DMS 273 (cell line): ENCODE measurements around the gene TTYH2.

Experiments used
- DNase-seq: peaks from one replicate; lab custom pipeline; 2025; ENCODE audit not compliant: unreplicated experiment; lab: John Stamatoyannopoulos, UW

TTYH2 gene

DNA sequence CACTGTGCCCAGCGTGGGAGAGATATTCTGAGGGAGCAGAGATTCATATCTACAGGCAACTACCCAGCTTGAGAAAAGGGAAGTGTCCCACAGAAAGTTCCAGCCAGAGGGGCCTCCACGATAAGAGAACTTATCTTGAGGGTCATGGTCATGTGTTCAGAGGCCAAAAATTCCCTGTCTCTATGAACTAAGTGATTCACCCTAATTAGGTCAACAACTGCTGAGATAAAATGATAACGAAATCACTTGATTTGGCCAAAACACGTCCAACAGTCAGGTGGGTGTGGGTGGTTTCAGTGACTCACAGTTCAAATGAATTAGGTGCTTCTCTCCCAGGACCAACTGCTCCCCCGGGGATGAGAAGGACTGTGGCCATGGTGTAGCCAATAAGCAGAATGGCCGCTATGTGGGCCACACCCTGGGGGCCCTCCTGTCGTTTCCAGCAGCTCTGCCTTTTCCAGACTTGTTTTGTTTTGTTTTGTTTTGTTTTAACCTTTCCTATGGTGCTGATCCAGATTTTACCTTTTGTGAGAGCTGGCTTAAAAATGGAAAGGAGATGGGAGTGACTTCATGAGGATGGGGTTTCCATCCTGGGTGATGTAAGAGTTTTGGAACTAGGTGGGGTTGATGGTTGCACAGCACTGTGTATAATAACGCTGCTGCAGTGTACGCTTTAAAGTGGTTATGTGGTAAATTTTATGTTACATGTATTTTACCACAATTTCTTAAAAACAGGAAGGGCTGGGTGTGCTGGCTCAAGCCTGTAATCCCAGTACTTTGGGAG lies 69.4 kb downstream of the TTYH2 start:
- DNase-seq, result no peak

DNA sequence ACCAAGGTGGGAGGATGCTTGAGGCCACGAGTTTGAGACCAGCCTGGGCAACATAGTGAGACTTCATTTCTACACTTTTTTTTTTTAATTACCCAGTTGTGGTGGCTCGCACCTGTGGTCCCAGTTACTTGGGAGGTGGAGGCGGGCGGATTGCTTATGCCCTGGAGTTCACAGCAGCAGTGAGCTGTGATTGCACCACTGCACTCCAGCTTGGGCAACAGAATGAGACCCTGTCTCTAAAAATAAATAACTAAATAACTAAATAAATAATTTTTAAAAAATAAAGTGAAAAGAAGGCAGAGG lies 70.0 kb downstream of the TTYH2 start:
- no peak for DNase-seq

DNA sequence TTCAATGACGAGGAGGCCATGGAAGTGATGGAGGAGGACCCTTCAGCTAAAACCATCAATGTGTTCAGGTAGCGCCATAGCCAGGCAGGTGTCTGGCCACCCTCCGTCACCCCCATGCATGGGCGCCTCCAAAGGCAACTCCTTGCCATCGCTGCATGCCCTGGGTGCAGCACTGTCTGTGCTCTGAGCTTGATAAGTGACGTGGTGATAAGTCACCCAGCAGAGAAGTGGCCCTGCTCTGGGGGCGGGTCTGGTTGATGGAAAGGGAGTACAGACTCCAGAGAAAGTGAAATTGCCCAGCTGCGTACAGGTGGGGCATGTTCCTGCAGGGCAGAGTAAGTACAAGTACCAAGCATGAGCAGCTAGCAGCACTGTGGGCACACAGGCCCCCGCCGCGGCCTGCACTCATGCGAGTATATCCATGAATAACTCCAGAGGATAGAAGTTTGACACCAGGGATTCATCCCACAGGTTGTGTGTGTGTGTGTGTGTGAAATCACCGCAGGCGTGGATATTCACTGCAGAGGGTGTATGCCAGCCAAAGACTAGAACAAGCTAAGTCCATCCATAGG lies 73.7 kb downstream of the TTYH2 start:
- DNase-seq, result no peak

DNA sequence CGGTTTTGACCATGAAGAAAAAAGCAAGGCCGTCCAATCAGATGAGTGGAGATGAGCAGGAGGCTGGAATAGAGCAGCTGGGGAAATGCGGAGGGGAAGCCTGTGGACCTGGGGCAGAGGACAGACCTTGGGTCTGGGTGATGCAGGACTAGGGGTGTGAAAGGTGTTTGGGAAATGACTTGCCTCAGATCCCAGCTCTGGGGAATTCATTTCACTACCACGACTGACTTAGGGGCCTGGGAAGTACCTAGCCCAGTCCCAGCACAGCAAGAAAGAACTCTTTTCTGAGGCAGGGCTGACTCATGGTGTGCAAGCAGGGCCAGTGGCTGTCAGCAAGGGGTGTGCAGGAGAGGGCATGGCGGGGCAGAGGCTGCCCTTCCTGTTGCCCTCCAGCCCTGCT lies 75.4 kb downstream of the TTYH2 start:
- no peak for DNase-seq

DNA sequence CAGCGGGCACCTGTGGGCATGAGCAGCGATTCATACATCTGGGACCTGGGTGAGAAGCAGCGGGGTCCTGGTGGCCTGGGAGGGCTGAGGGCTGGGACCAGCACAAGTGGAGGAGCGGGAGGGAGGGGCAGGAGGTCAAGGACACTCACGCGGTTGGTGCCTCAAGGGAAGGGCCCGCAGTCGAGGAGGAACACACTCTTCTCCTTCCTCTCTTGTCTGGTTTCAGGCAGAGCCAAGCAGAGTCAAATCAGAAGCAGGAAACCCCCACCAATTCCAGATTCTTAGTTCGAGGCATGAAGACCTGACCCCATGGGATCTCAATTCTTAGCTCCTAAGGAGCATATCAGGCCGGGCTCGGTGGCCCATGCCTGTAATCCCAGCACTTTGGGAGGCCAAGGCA lies 76.3 kb downstream of the TTYH2 start:
- DNase-seq, result no peak

DNA sequence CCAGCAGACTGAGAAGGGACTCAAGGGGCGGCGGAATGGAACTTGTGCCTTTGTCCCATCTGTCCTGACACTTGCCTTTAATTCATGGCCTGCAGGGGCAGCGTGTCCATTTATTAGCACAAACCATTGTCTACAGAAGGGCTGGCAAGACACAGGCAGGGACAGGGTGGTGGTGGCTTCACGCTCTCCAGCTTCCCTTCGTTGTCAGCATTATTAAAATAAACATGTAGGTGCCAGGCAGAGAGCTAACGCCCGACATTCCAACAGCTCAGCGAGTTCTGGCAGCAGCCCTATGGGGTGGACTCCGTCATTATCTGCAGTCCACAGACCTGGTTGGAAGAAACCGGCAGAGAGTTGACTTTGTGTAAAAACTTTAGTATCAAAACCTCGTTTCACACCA lies 77.0 kb downstream of the TTYH2 start:
- no peak for DNase-seq

DNA sequence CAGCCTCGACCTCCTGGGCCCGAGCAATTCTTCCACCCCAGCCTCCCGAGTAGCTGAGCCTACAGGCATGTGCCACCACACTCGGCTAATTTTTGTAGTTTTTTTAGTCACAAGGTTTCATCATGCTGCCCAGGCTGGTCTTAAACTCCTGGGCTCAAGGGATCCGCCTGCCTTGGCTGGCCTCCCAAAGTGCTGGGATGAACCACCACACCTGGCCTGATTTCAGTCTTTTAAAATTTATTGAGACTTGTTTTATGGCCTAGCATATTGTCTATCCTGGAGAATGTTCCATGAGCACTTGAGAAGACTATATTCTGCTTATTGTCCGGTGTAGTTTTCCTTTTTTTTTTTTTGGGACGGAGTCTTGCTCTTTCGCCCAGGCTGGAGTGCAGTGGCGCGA lies 79.1 kb downstream of the TTYH2 start:
- no peak for DNase-seq

DNA sequence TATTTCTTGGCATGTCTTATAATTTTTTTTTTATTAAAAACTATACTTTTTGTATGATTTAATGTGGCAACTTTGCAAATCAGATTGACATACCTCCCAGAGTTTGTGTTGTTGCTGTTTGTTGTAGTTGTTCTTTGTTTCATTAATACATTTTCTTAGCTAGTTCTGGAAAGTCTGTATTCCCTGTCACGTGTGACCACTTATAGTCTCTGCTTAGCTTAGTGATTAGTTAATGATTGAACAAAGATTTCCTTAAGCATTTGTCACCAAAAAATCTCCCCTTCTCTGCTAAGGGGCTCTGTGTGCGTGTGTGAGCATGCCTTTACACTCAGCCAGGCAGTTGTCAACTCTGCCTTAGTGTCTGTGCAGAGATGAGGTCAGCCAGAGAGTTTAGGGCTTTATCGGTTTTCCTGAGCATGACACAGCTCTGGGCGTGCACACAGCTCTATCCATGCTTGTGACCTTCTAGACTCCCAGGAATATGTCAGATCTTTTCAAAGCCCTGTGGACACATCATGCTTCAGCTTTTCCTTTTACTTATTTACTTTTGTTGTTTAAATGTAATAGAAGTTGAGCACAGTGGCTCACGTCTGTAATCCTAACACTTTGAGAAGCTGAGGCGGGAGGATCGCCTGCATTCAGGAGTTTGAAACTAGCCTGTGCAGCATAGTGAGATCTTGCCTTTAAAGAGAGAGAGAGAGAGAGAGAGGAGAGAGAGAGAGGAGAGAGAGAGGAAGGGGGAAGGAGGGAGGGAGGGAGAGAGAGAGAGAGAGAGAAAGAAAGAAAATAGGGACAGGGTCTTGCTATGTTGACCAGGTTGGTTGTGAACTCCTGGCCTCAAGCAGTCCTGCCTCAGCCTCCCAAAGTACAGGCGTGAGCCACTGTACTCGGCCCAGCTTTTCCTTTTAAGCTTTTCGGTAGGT lies 82.5 kb downstream of the TTYH2 start:
- no peak for DNase-seq

DNA sequence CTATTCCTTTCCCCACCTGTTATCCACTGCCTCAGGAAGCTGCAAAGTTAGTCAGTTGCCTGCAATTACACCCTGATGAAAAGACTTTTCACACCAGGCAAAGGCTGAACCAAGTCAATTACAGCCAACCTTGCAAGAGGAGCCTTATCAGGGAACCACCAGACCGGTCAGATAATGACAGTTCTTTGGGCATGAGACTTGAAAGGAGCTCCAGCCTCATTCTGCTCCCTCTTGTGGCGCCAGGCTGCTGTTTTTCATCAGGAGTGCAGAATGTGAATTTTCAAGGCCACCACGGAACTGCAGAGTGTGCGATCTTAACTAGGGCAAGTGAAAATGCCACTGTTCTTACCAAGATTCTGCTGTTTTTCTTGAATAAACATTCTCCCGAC lies 83.2 kb downstream of the TTYH2 start:
- peak; percentile 81 for DNase-seq

DNA sequence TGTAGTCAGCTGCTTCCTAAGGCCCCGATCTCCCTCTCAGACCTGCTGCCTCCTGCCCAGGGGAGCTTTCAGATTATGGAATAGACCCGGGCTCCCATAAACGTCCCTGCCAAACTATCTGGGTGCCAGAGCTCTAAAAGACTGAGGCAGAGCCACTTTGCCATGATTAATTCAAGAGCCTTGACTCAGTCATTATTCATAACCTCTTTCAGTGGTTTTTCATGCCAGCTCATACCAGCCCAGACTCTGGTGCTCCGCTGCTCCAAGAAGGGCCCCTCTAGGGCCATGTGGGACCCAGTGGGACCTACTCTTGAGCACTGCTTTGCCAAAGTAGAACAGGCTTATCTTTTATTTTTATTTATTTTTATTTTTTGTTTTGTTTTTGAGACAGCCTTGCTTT lies 84.6 kb downstream of the TTYH2 start:
- no peak for DNase-seq

DNA sequence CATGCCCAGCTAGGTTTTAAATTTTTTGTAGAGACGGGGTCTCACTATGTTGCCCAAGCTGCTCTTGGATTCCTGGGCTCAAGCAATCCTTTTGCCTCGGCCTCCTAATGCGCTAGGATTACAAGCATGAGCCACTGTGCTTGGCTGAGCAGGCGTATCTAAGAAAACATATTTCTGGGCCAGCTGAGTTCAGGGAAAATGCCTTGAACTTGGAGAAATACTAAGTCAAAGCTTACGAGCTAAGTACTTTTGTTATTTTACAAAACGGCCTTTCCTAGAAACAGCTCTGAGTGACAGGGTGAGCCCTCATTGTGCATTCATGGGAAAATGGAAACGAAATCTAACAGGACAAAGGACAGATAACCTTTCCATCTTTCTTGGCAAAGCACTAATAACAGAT lies 85.4 kb downstream of the TTYH2 start:
- DNase-seq, result no peak

DNA sequence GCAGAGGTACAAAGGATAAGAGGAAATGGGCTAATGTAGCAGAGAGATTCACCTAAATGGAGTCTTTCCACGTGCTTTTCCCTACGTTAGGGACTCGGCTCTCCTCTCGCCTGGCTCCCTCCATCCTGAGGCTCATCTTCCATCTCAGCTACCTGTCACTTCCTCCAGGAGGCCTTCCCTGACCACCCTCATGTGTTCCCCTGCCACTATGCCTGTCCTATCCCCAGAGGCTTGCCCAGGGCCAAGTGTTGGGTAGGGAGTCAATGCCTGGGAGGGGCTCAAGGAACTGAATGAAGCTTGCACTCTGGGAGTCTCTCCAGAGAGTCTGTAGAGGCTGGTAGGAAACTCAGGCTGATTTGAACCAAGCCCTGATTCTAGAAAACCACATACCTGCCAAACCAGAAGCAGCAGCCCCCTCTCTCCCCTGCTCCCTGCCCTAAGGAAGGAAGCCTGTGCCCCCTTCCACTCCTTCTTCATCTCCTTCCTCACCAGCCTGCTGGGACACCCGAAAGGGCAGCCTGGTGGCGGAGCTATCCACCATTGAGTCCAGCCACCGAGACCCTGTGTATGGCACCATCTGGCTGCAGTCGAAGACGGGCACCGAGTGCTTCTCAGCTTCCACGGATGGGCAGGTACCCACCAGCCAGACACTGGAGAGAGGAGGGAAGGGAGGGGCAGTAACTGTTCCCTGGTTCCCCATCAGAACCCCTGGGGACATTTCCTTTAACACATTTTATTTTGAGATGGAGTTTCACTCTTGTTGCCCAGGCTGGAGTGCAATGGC lies 86.0 kb downstream of the TTYH2 start:
- DNase-seq, result no peak

DNA sequence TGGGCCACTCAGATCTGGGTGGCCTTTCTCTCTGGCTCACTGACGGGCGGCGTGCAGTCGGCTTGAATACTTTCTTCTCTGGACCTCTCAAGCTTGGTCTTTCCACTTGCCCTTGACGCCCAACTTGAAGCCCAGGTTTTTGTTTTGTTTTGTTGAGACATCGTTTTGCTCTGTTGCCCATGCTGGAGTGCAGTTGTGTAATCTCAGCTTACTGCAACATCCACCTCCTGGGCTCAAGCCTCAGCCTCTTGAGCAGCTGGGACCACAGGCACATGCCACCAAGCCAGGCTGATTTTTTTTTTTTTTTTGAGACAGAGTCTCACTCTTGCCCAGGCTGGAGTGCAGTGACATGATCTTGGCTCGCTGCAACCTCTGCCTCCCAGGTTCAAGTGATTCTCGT lies 89.9 kb downstream of the TTYH2 start:
- DNase-seq, result no peak

DNA sequence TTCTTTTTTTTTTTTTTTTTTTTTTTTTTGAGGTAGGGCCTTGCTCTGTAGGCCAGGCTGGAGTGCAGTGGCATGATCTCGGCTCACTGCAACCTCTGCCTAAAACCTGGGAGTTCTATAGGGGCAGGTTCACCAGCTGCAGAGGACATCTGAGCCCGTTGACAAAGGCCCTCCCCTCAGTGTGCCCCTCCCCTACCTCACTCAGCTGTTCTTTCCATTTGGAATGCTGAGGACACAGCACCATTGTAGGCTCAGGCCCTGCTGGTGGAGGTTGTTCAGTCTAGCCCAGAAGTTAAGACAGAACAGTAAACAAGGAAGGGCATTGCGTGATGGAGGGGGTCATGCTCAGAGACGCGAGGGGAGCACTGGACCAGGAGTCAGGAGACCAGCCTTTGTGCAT lies 90.8 kb downstream of the TTYH2 start:
- DNase-seq, result no peak

DNA sequence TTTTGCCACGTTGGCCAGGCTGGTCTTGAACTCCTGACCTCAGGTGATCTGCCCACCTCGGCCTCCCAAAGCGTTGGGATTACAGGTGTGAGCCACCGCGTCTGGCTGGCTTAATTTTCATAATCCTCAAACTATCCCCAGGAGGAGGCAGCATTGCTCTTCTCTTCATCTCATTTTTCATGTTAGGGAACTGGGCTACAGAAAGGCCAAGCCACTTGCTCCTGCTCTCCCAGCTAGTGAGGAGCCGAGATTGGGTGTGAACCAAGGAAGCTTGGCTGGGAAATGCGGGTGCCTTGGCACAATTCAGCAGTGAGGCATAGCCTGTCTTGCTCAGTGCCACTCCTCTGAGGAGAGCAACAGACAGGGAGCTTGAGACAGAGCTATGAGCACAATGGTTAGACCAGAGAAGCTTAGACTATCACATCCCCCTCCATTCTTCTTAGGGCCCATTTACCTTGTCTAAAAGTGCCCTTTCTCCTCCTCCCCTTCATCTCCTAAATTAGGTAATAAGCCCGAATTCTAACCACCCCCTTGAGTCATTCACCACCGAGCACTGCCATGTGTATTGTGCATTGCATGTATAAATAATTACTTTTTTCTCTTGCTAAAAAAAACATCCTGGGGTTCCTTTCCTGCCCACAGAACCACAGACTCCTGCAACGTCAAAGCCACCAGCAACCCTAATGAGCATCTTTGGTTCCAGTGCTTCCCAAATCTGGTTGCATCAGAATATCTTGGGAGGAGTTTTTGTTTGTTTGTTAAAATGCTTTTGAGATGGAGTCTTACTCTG lies 92.7 kb downstream of the TTYH2 start:
- peak; percentile 71 for DNase-seq

DNA sequence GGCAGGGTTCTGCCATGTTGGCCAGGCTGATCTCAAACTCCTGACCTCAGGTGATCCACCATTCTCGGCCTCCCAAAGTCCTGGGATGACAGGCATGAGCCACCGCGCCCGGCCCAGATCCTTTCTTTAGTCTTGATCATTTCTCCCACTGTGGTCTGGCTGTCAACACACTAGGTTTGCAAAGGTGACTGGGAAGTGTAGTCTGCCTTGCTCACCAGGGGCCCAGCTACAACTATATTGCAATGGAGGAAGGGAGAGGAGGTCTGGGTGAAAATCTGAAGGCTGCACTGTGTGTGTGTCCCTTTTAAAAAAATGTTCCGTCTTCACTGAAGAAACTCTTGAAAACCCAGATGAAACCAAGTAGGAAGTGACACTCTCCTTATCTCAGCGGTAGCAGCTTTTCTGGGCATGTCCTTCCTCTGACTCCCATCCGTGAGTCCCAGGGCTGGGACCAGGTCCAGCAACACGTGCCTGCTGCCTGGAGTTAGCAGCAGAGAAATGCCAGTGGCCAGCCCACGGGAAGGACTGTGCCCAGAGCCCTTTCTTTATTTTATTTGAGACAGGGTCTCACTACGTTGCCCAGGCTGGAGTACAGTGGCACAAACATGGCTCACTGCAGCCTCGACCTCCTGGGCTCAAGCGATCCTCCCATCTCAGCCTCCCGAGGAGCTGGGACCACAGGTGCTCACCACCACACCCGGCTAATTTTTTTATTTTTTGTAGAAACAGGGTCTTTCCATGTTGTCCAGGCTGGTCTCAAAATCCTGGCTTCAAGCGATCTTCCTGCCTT lies 94.8 kb downstream of the TTYH2 start:
- DNase-seq, result no peak

DNA sequence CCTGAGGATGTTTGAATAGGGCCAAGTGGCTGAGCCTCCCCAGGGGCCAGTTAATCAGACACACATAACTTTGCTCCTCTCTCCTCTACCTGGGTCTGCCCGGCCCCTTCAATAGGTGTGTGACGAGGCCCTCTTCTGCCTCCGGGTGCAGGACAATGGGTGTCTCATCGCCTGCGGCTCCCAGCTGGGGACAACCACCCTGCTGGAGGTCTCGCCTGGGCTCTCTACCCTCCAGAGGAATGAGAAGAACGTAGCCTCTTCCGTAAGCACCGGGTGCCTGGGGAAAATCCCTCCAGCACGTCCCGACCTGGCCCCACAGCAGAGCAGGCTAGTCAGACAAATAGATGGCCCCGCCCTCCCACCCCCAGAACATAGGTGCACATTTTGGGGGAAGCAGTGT lies 96.5 kb downstream of the TTYH2 start:
- no peak for DNase-seq
